GM18867 (cell line): ENCODE results near the gene GALNT7.

Experiments
- ATAC-seq: cut with Tn5 transposase; IDR thresholded peaks from one replicate; pipeline ENCODE4 v1.9.1; 2021; ENCODE audit warnings: mild to moderate bottlenecking, moderate library complexity; ENCODE audit not compliant: unreplicated experiment

The GALNT7 gene

DNA sequence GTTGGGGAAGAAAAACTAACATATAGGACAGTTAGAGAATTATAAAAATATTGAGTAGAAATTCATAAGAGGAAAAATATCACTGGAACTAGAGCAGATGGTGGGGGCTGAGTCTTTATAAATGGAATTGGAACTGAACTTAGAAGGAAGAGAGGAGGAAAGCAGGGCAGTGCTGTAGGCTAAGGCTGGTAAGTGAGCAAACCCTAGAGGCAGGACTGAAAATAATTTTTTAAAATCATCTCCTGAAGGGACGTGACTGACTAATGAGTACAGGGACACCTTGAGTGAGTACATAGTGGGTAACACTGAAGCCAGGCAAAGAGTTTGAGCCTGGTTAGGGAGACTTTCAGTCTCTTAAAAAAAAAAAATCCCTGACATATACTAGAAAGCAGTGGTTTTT, 63.3 kb downstream of the GALNT7 start:
- peak; percentile 58 for ATAC-seq

DNA sequence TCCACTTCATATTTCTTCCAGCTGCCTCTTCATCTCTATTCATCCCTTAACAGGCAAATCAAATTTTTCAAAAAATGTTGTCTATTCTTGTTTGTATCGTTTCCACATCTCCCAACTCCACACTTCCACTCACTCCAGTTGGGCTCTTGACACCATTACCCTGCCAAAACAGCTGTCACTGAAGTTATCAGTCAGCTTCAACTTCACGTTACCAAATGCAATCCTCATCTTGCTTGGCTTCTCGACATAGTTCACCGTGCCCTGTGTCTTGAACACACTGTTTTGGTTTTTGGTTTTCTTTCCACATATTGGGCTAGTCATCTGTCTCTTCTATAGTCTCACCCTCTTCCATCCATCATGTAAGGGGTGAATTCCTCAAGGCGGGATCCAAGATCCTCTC, 65.2 kb downstream of the GALNT7 start:
- ATAC-seq: no peak

DNA sequence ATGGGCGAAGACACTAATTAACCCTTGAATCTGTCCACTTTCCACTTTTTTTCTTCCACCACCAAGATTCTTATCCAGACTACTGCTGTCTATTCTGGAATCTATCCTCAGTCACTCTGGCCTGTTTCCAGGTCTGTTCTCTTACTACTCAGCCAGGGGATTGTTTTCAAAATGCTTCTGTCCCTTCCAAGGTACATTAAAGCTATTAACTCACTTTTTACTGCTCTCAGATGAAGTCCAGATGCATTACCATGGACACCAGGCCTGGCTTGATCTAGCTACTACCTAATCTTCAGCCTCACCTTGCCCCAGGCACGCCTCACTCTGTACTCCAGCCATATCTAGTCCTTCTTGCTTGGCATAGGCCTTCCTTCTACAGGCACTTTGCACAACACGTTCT, 66.4 kb downstream of the GALNT7 start:
- no peak for ATAC-seq

DNA sequence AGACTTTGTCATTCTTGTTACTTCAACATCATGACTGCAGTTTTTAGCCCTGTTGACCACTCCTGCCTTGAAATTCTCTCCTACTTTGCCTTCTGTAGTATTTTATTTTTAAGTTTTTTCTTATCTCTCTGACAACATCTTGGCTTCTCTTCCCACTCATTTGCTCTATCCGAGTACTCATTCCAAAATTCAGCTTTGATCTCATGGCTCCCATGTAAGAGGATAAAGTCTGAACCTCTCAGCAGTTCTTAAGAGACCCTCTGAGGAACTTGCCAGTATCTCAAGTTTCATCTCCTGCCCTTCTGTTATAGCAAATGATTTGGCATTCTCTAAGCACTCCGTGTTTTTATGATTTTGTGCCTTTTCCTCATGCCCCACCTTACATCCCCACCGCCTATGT, 67.7 kb downstream of the GALNT7 start:
- ATAC-seq: no peak

DNA sequence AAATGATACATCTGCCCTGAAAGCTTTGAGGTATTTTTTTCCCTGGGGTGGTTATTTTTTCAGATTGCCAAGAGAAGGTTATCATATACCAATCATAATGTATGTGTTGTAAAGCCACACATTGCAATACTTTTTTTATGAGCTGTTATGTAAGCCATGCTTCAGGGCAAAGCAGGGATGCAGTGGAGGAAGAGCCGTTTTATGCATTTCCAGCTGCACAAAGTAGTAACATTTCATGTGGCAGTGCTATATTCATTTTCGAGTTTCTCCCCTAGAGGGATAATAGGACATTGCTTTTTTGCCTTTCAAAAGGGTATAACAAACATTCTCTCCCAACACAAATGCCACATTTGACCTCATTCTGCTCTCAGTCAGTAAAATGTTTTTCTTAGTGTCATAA, 68.5 kb downstream of the GALNT7 start:
- ATAC-seq: no peak

DNA sequence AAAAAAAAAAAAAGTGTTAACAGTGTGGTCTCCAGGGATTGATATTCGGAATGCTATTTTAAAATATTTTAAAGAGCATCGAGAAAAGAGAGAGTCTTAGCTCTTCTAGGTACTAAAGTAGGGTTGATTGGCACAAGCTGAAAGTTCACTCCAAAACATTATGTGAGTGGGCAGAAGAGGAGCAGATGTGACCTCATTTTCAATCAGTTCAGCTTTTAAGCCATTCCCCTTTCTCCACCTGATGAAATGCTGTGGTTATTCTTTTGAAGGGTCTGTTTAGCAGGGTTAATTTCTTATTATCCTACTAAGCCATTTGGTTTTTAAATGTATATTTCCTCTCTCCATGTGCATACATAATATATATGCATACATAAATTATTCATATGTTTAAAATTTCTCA, 69.2 kb downstream of the GALNT7 start:
- ATAC-seq: no peak

DNA sequence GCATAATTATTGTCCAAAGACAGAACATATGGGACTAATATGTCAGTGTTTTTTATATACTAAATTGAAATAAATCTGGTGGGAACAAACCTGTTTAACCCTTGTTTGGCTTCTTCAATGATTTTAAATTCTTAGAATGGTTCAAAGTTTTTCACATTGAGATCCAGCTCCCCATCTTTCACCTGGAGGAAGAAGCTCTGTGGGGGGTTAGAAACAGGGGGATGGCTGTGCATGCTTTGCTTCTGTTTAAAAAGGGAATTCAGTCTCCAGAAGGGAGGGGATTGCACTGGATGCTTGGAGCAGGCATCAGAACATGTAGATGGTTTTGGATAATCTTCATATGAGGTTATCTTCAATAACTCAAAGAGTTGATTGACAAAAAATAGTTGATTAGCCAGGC, 72.1 kb downstream of the GALNT7 start:
- no peak for ATAC-seq

DNA sequence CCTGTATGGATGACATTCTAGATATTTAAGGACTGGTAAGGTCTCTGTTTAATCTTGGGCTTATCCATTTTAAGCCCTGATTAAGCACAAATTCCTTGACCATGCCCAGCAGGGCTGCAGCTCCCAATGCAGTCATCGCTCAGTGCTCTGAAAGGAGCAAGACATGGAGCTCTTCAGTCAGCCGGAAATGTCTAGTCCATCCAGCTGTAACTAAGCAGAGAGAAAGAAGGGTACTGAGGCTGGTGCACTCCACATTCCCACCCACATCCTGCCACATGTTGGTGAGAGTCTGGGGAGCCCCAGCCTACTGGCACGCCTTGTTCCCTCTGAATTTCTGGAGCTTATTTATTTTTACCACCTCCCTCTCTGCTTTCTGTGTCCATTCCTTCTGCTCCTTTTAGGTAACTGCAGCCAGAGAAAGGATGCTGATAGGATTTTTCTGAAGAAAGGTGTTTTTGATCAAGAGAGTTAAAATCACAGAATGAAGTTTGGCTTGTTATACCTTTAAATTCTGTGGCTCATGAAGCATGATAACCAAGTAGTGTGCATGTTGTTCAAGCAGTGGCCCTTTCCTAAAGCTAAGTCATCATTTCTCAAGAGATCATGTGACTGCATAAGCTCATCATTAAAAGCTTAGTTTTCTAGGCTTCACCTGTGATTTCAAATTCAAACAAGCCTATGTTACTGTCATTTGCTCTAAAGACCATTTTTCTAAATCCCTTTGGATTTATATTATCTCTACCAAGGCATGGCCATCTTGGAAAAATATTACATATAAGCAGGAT, 74.0 kb downstream of the GALNT7 start:
- ATAC-seq: no peak

DNA sequence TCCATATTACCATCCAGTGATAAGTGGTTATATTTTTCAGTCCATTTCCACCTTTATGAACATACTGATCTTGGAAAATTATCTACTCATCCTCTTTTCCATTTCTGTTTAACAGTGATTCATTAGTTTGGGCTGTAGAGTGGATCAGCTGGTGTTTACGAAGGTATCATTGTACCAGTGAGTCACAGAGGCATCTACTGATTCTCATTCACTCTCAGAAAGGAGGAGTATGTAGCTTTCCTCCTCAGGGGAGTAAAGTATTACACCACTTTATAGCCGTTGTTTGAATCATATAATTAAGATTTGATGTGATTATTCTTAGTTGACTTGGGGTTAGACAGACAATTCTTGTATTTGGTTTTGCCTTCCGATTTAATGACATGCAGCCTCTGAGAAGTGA, 74.7 kb downstream of the GALNT7 start:
- no peak for ATAC-seq

DNA sequence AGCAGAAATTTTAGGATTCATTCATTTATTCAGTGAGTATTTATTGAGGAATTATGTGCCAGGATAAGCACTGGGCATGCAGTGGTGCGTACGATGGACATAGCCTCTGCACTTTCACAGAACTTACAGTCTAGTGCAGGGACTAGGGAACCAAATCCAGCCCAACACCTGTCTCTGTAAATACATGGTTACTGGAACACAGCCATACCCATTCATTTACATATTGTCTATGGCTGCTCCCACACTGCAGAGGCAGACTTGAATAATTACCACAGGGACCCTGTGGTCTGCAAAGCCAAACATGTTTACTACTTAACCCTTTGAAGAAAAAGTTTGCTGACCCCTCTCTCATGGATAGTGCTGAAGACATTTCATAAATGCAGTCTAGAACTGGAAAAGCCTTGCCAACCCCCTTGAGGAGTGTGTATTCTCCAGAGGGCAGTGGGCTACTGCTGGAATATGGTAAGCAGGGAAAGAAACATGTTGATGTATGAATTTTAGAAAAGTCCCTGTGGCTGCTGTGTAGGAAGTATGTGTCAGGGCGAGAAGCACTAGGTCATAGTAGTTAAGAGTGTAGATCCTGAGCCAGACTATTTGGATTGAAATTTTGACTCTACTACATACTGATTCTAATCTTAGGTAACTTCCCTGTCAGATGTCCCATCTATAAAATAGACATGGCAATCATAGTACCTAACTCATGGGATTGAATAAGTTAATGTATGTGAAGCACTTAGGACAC, 75.5 kb downstream of the GALNT7 start:
- ATAC-seq: peak; percentile 68

DNA sequence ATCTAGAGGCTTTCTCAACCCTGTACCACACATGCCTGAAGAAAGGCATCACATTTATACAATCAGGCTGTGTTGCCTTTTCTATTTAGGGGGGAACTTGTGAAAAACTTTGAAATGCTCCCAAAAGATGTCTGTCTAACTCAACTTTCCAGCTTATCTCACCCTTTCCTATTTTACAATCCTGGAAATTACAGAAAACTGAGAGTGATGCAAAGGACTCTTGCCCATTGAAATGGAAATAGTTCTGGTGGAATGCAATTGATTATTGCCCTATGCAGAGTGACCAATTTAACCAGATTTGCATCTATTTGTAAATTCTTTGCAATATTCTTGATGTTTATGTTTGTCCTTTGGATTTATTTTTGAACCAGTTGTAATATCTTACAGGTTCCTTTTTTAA, 77.3 kb downstream of the GALNT7 start:
- no peak for ATAC-seq

DNA sequence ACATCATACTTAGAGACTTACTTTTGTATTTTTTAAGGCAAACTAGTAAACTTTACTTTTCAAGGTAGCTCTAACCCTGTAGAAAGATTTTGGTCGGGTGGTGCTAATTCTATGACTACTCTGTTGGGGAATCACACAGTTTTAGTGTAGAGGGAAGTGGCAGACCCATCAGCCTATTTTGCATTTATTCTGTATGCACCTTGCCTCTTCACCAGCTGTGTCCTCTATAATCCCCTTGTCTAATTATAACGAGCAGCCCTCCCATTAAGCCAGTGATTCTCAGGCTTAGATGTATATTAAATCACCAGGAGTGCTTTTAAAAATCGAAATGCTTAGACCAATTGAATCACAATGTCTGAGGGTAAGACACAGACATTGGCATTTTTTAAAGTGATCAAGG, 78.1 kb downstream of the GALNT7 start:
- peak; percentile 68 for ATAC-seq

DNA sequence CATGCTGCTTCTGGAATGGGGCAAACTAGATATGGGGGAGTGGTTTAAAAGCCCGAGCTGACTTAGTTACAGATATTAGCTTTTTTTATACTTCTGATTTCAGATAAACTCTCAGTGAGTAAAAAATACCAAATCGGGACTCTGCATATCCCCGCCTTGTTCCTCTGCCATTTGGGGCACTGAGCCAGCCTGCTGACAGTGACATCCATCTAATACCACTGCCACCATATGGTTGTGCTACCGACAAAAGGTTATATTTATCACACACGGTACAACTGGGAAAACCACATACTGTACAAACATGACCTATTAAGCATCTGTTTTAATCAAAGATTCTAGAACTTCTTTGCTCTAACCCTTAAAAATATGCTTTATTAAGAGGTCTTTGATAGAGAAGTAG, 78.7 kb downstream of the GALNT7 start:
- no peak for ATAC-seq

DNA sequence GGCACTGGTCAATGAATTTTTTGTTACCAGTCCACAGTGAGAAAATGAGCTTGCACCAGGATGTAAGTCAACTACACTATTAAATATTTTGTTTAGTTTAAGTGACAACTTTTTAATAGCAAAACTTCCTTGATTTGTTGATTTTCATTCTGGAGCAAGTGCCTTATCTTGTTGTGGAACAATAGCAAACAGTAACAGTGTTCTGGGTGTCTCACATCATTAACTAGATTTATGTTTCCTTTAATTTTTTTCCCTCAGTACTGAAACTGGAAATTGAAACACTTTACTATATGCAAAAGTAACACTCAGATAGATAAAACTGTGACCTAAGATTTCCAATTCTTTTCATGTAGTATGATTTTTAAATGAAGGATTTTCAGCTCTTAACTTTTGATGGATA, 80.1 kb downstream of the GALNT7 start:
- no peak for ATAC-seq

DNA sequence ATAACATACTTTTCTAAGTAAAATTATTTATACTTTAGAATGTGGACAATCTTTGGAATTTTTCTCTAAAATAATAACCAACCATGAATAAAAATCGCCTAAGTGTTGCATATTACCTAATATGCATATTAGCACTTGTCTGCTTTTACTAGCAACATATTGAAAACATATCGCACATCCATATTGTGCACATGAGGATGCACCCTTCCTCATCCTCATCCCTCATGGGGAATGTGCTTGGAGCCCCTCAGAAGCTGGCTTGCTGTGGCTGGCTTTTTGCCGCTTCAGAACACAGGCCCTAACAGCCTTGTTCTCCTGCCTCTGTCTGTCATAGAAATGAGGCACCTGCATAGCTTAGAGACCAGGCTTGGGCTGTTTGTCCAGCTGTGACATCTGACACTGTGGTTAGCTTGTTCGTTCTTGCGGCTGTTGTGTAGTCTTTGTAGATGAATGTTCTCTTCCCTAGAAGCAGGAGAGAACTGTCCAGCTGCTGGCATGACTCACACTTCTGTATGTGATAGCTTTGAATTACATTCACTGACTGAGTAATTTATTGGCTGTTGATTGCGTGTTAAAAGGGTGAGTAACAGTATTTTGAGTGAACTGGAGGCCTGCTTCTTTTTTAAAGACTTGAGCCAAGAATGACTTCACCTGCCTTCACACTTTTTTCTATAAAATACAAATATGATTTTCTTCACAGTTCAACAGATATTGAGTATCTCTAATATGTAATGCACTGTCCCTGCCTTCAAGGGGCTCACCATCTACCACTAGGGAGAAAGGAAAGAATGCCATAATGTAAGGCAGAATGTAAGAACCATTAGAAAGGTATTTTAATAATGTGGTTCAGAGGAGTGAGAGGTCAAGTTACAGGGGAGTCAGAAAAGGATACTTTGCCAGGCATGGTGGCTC, 83.7 kb downstream of the GALNT7 start:
- ATAC-seq: peak; percentile 87

DNA sequence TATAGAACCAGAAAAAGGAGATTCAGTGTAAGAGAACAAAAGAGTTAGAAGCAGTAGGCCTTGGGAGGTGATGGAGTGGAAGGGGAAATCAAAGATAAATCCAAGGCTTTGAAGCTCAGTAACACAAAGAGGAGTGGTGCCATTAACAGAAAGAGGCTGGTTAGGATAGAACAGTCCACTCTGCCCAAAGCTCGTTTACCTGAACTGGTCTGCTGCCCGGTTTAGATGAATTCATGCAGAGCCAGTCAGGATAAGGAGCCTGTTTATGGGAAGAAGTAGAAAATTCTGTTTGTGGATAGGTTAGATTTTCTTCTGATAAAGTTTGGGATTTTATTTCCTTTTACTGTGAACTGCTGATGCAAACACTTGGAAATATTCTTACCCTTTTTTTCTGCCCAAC, 85.0 kb downstream of the GALNT7 start:
- ATAC-seq: no peak

DNA sequence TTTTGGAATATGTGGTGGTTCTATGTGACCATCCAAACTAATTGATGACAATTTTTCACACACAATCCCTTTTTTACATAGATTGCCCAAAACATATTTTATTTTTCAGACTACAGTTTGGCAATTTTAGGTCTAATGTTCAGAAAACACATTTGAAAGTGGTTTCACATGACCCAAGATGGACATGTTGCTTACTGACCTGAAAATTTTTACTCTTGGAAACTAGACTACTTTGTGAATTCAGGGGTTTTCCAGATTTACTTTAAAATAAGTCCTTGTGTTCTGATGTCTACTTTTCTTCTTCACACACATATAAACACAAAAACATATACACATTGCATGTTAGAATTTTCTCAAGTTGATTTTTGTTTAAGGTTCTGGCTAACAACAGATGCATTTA, 86.0 kb downstream of the GALNT7 start:
- no peak for ATAC-seq

DNA sequence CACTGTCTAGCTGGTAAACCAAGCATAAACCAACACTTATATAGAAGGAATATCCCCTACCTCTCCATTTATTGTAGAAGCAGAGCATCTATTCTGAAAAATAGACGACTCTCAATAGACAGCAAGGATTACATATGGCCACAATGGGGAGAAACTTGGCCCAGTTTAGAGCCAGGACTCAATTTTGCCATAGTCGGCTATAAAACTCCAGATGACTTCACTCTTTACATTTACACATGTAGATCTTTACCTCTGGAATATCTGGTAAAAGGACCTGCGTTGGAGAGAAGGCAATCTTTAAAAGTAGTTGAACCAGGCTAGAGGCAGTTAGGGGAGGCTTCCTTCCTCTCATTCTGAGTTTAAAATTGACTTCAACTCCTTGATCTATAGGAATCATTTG, 88.2 kb downstream of the GALNT7 start:
- ATAC-seq: no peak

DNA sequence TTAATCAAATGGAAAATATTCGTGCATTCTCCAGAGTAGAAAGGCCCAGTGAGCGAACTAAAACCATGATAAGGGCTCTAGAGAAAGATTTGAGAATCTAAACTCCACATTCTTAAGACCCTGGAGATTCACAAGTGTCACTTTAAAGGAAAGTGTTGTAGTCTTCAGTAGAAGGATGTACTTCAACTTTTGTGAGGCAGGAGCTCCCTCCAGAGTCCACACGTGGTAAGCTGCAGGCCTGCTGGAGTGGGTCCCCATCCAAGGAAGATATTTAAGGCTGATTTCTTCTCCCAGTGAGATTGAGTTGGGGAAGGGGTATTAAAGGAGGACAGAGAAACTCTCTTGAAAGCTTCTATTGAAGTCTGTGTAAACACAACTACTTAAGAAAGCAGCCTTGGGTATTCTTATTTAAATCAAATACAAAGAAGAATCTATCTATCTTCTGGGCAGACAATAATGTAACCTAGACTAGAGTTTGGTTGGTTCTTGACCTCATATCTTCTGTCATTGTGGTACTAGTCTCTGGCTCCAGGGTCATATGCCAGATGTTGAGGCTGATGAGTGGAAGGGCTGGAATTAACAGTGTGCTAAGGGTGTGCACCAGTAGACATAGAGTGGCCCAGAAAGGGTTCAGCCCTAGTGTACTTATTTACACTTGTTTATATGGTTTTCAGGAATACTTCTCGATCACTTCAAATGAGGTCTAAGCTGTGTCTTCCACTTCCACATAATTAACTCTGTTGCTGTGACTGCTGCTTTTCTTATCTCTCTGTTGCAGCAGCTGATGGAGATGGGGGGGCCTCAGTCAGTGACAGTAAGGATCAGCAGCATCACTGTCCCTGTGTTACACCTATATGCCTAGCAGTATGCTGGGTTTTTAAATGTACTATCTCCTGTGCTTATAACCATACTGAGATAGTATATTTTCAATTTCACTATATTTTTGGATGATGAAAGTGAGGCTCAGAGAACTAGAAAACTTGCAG, 89.4 kb downstream of the GALNT7 start:
- ATAC-seq: peak; percentile 90

DNA sequence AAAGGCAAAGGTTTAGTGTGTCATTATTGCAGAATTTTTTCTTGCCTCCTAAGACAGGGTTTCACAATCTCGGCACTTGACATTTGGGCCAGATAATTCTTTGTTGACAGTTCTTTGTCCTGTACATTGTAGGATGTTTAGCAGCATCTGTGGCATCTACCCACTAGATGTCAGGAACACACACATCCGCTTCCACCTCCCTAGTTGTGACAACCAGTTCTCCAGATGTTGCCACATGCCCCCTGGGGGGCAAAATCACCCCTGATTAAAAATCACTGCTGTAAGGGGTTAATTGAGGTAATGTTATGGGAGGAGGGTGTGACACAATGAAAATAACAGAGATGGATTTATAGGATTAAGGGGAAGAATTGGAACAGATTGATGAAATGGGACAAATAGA, 90.3 kb downstream of the GALNT7 start:
- ATAC-seq: no peak
